GM18511 (cell line): ENCODE measurements around the gene DPP3.
"Not testable (repeated sequence)": the region's sequence is repeated elsewhere in the genome, so short reads cannot be mapped to it uniquely, and the experiment has no call there.

ENCODE experiments used
- ATAC-seq: cut with Tn5 transposase; IDR thresholded peaks from one replicate; pipeline ENCODE4 v1.9.1; 2021; ENCODE audit warnings: mild to moderate bottlenecking, moderate library complexity; ENCODE audit not compliant: unreplicated experiment

Gene DPP3

GRCh38 chr11:66529069-66529468 lies 48.8 kb downstream of the DPP3 start:
- ATAC-seq, result no peak

GRCh38 chr11:66529655-66530054 lies 49.4 kb downstream of the DPP3 start:
- no peak for ATAC-seq

- ATAC-seq, result no peak
Measured at GRCh38 chr11:66530927-66531709, 50.9 kb downstream of the DPP3 start.

GRCh38 chr11:66531841-66532240 lies 51.6 kb downstream of the DPP3 start:
- no peak for ATAC-seq

GRCh38 chr11:66532784-66533183 lies 52.5 kb downstream of the DPP3 start:
- ATAC-seq, result no peak

- ATAC-seq, result no peak
Measured at GRCh38 chr11:66539170-66539869, 59.1 kb downstream of the DPP3 start.

- no peak for ATAC-seq
Measured at GRCh38 chr11:66539870-66540213, 59.6 kb downstream of the DPP3 start.

- not testable (repeated sequence) for ATAC-seq
Measured at GRCh38 chr11:66540598-66540997, 60.4 kb downstream of the DPP3 start.

- ATAC-seq, result no peak
Measured at GRCh38 chr11:66541892-66542291, 61.7 kb downstream of the DPP3 start.

- no peak for ATAC-seq
Measured at GRCh38 chr11:66542362-66542761, 62.1 kb downstream of the DPP3 start.

GRCh38 chr11:66543263-66544107 lies 63.3 kb downstream of the DPP3 start:
- no peak for ATAC-seq

- ATAC-seq, result not testable (repeated sequence)
Measured at GRCh38 chr11:66544952-66545351, 64.7 kb downstream of the DPP3 start.

- ATAC-seq, result peak; percentile 85
Measured at GRCh38 chr11:66545701-66546367, 65.6 kb downstream of the DPP3 start, which contains the start of gene ZDHHC24. ZDHHC24 (minus strand) TSS chr11:66546048; CDS start chr11:66546003, 45 bp downstream.

- no peak for ATAC-seq
Measured at GRCh38 chr11:66546368-66546965, 66.2 kb downstream of the DPP3 start, which contains the start of gene ACTN3. ACTN3 (plus strand) TSS chr11:66546903; CDS start chr11:66546938, 35 bp downstream.

GRCh38 chr11:66546966-66547661 lies 66.9 kb downstream of the DPP3 start:
- ATAC-seq, result no peak

- ATAC-seq, result no peak
Measured at GRCh38 chr11:66547662-66548009, 67.4 kb downstream of the DPP3 start.

GRCh38 chr11:66548041-66548440 lies 67.8 kb downstream of the DPP3 start:
- ATAC-seq, result no peak

GRCh38 chr11:66548774-66549630 lies 68.8 kb downstream of the DPP3 start:
- ATAC-seq, result no peak

- ATAC-seq, result no peak
Measured at GRCh38 chr11:66549696-66550095, 69.5 kb downstream of the DPP3 start.
